Activated T-cell treated with anti-CD3 and anti-CD28 coated beads for 4 hours (primary cell): ENCODE results near the gene ALMS1.
"Not testable (repeated sequence)": the region's sequence is repeated elsewhere in the genome, so short reads cannot be mapped to it uniquely, and the experiment has no call there.

Source experiments
- DNase-seq: peaks from one replicate; pipeline ENCODE4 v3.0.0-alpha.2; 2020

Gene ALMS1

GRCh38 chr2:73406996-73407395 is 21.4 kb downstream of the ALMS1 start:
- no peak for DNase-seq

GRCh38 chr2:73408198-73408597 is 22.6 kb downstream of the ALMS1 start:
- DNase-seq = no peak

GRCh38 chr2:73414696-73415095 is 29.1 kb downstream of the ALMS1 start:
- DNase-seq = no peak

- DNase-seq = no peak
Measured at GRCh38 chr2:73415906-73416305, 30.3 kb downstream of the ALMS1 start.

GRCh38 chr2:73418343-73418742 is 32.7 kb downstream of the ALMS1 start:
- no peak for DNase-seq

GRCh38 chr2:73423913-73424312 is 38.3 kb downstream of the ALMS1 start:
- DNase-seq = no peak

GRCh38 chr2:73426176-73426575 is 40.5 kb downstream of the ALMS1 start:
- no peak for DNase-seq

GRCh38 chr2:73436019-73436418 is 50.4 kb downstream of the ALMS1 start:
- DNase-seq = no peak

- DNase-seq = no peak
Measured at GRCh38 chr2:73444202-73444601, 58.6 kb downstream of the ALMS1 start.

GRCh38 chr2:73448856-73449255 is 63.2 kb downstream of the ALMS1 start:
- DNase-seq = no peak

- no peak for DNase-seq
Measured at GRCh38 chr2:73449404-73449803, 63.8 kb downstream of the ALMS1 start.

GRCh38 chr2:73451263-73451972 is 65.8 kb downstream of the ALMS1 start:
- DNase-seq = no peak

GRCh38 chr2:73457982-73458381 is 72.3 kb downstream of the ALMS1 start:
- DNase-seq = no peak

GRCh38 chr2:73462388-73462787 is 76.8 kb downstream of the ALMS1 start:
- not testable (repeated sequence) for DNase-seq

- DNase-seq = no peak
Measured at GRCh38 chr2:73468376-73468775, 82.7 kb downstream of the ALMS1 start.

GRCh38 chr2:73483874-73484273 is 98.2 kb downstream of the ALMS1 start:
- not testable (repeated sequence) for DNase-seq

- no peak for DNase-seq
Measured at GRCh38 chr2:73487112-73487657, 101.5 kb downstream of the ALMS1 start.

- DNase-seq = no peak
Measured at GRCh38 chr2:73488079-73488478, 102.4 kb downstream of the ALMS1 start.

- DNase-seq = no peak
Measured at GRCh38 chr2:73489053-73489452, 103.4 kb downstream of the ALMS1 start.

- no peak for DNase-seq
Measured at GRCh38 chr2:73494031-73494430, 108.4 kb downstream of the ALMS1 start.

- DNase-seq = no peak
Measured at GRCh38 chr2:73503992-73504570, 118.4 kb downstream of the ALMS1 start.

- not testable (repeated sequence) for DNase-seq
Measured at GRCh38 chr2:73504850-73505249, 119.2 kb downstream of the ALMS1 start.

- not testable (repeated sequence) for DNase-seq
Measured at GRCh38 chr2:73510470-73510869, 124.8 kb downstream of the ALMS1 start.

GRCh38 chr2:73516033-73516432 is 130.4 kb downstream of the ALMS1 start:
- no peak for DNase-seq

GRCh38 chr2:73528688-73529087 is 143.1 kb downstream of the ALMS1 start:
- DNase-seq = no peak
